Natural killer cell (primary cell): ENCODE measurements around the gene PSMB4. TPM values are rescaled to one million over a fixed set of nuclear protein-coding genes. Genes with fewer than 3 reads are reported as not detected.

ENCODE experiments used
- ATAC-seq, 3 donors: fragments of 150-1000 bp in 2 of 3; fragments of 200-7000 bp in 1 of 3; cut with Tn5 transposase; 1 replicate in 1 of 3; 2 replicates in 2 of 3; pipeline ENCODE4 v1.10.0; 2021; ENCODE audit warnings: mild to moderate bottlenecking in 2 of 3, moderate library complexity in 2 of 3
- DNase-seq, 2 donors: peaks; one replicate each; pipeline versions ENCODE4 v3.0.0 to v3.0.0-alpha.2; 2013 to 2021; ENCODE audit warnings: mixed read lengths in 1 of 2
- H3K27ac ChIP-seq: one replicate; pipeline ENCODE4 v1.5.1; 2013; ENCODE audit warnings: mild to moderate bottlenecking, low read length
- H3K27me3 ChIP-seq: one replicate; pipeline ENCODE4 v1.6.1; 2013; ENCODE audit warnings: low read length; ENCODE audit not compliant: control insufficient read depth, insufficient read depth
- H3K36me3 ChIP-seq: one replicate; pipeline ENCODE4 v1.6.1; 2013; ENCODE audit warnings: low read length; ENCODE audit not compliant: control insufficient read depth, insufficient read depth
- H3K4me1 ChIP-seq: one replicate; pipeline ENCODE4 v1.6.1; 2013; ENCODE audit warnings: low read length; ENCODE audit not compliant: control insufficient read depth, insufficient read depth
- H3K4me3 ChIP-seq: one replicate; pipeline ENCODE4 v1.5.1; 2013; ENCODE audit warnings: low read length
- H3K9me3 ChIP-seq: one replicate; pipeline ENCODE4 v1.6.1; 2013; ENCODE audit warnings: low read length; ENCODE audit not compliant: control insufficient read depth, insufficient read depth
- H3K27ac Mint-ChIP-seq, 2 donors: one replicate each; pipeline ENCODE4 v1.8.0; 2022; ENCODE audit warnings: mild to moderate bottlenecking in 2 of 2, mixed read lengths in 2 of 2, moderate library complexity in 1 of 2
- H3K27me3 Mint-ChIP-seq, 2 donors: one replicate each; pipeline ENCODE4 v1.8.0; 2022; ENCODE audit warnings: low read depth in 2 of 2, mixed read lengths in 2 of 2
- H3K36me3 Mint-ChIP-seq: one replicate; pipeline ENCODE4 v1.8.0; 2022; ENCODE audit warnings: mixed read lengths
- H3K4me1 Mint-ChIP-seq, 2 donors: one replicate each; pipeline ENCODE4 v1.8.0; 2022; ENCODE audit warnings: mixed read lengths in 2 of 2
- H3K4me3 Mint-ChIP-seq: one replicate; pipeline ENCODE4 v1.8.0; 2022; ENCODE audit warnings: mild to moderate bottlenecking, moderate library complexity, mixed read lengths
- H3K9me3 Mint-ChIP-seq, 2 donors: one replicate each; pipeline ENCODE4 v1.8.0; 2022; ENCODE audit warnings: mixed read lengths in 2 of 2
- WGBS: methylation state at CpG from one replicate; pipeline ENCODE4 v1.1.7; 2013; ENCODE audit warnings: missing lambda C conversion rate; ENCODE audit not compliant: insufficient coverage; 5-methylcytosine and 5-hydroxymethylcytosine counted together
- intact Hi-C: fragments of 100-400 bp; cut with micrococcal nuclease; formaldehyde crosslinking; loops from one replicate; pipeline ENCODE4 v1.14.2; 2022
- total RNA-seq, 4 donors: library from RNA; stranded (reverse); fragments of 120-200 nt in 1 of 4; gene quantifications; one replicate each; pipeline versions ENCODE4 v1.2.3 to v1.2.4, GENCODE V29; 2013 to 2022
- TF ChIP-seq, protein P1 (sequence below): fragments of 200-600 bp; IDR thresholded peaks from one replicate; pipeline ENCODE4 v1.8.0; 2022; ENCODE audit warnings: antibody characterized with exemption

The PSMB4 gene
- total RNA-seq, 3 donors from 2014 or later (not counting 1 experiment from before 2014, with no cell fraction given): 291 to 313 (median 297) TPM

DNA sequence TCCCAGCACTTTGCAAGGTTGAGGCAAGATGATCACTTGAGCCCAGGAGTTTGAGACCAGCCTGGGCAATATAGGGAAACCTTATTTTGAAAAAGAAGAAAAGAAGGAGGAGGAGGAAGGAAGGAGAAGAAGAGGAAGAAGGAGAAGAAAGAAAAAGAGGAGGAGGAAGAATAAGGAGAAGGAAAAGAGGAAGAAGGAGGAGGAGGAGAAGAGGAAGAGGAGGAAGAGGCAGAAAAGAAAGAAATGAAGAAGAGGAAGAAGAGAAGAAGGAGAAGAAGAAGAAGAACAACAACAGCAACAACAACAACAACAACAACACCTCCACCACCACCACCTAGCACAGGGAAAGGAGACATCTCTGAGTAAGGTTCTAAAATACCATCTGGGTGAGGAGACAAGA is 37.5 kb upstream of the PSMB4 start:
- H3K27ac ChIP-seq: no peak overlapping the region
- H3K27me3 ChIP-seq: no peaks in the 10 kb centered on the region
- H3K27me3 Mint-ChIP-seq: no peaks in the 10 kb centered on the region

DNA sequence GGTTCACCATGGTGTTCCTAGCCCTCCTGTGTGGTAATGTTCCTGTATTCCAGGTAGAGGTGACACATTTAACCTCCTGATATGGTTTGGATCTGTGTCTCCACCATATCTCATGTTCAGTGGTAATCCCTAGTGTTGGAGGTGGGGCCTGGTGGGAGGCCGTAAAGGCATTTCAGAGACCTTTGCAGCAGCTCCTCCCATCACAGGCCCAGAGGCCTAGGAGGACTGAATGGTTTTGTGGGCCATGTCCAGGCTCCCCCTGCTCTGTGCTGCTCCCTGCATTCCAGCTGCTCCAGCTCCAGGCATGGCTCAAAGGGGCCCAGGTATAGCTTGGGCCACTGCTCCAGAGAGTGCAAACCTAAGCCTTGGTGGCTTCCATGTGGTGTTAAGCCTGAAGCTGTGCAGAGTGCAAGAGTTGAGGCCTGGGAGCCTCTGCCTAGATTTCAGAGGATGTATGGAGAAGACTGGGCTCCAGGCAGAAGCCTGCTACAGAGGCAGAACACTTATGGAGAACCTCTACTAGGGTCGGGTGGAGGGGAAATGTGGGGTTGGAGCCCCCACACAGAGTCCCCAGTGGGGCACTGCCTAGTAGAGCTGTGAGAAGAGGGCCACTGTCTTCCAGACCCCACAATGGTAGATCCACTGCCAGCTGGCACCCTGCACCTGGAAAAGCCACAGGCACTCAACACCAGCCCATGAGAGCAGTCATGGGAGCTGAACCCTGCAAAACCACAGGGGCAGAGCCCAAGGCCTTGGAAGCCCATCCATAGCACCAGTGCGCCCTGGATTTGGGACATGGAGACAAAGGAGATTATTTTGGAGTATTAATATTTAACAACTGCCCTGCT is 36.8 kb upstream of the PSMB4 start:
- Histone ChIP-seq H3K4me3 (no peak overlapping the region), H3K27ac (no peak overlapping the region), H3K36me3 (no peaks in the 10 kb centered on the region), H3K4me1 (no peaks in the 10 kb centered on the region), H3K9me3 (peaks cover 6% of the 10 kb centered on the region), H3K27me3 (no peaks in the 10 kb centered on the region)
- ATAC-seq (no peak), DNase-seq (no peak)
- Mint-ChIP-seq H3K4me3 (no peak overlapping the region), H3K9me3 (peaks cover 0 to 4% of the 10 kb centered on the region in 2 donors), H3K36me3 (no peaks in the 10 kb centered on the region), H3K4me1 (no peaks in the 10 kb centered on the region), H3K27ac (no peak overlapping the region), H3K27me3 (no peaks in the 10 kb centered on the region)
- intact Hi-C loops: no loop called here
- TF ChIP-seq, protein P1, sequence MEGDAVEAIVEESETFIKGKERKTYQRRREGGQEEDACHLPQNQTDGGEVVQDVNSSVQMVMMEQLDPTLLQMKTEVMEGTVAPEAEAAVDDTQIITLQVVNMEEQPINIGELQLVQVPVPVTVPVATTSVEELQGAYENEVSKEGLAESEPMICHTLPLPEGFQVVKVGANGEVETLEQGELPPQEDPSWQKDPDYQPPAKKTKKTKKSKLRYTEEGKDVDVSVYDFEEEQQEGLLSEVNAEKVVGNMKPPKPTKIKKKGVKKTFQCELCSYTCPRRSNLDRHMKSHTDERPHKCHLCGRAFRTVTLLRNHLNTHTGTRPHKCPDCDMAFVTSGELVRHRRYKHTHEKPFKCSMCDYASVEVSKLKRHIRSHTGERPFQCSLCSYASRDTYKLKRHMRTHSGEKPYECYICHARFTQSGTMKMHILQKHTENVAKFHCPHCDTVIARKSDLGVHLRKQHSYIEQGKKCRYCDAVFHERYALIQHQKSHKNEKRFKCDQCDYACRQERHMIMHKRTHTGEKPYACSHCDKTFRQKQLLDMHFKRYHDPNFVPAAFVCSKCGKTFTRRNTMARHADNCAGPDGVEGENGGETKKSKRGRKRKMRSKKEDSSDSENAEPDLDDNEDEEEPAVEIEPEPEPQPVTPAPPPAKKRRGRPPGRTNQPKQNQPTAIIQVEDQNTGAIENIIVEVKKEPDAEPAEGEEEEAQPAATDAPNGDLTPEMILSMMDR: no peak
- WGBS: 92% methylated on average over 2 of the region's 3 CpGs

More for the DNA sequence above, 37.5 kb upstream of the PSMB4 start:
- no peak for ATAC-seq
- intact Hi-C loops: no loop called here
- H3K36me3 Mint-ChIP-seq: no peaks in the 10 kb centered on the region
- TF ChIP-seq, protein P1: no peak
- H3K36me3 ChIP-seq: no peaks in the 10 kb centered on the region
- H3K4me3 Mint-ChIP-seq: no peak overlapping the region
- H3K4me1 Mint-ChIP-seq: no peaks in the 10 kb centered on the region
- H3K9me3 Mint-ChIP-seq: peaks cover 0 to 4% of the 10 kb centered on the region in 2 donors
- H3K9me3 ChIP-seq: peaks cover 6% of the 10 kb centered on the region
- no peak overlapping the region for H3K4me3 ChIP-seq
- no peaks in the 10 kb centered on the region for H3K4me1 ChIP-seq
- no peak overlapping the region for H3K27ac Mint-ChIP-seq
- no peak for DNase-seq

DNA sequence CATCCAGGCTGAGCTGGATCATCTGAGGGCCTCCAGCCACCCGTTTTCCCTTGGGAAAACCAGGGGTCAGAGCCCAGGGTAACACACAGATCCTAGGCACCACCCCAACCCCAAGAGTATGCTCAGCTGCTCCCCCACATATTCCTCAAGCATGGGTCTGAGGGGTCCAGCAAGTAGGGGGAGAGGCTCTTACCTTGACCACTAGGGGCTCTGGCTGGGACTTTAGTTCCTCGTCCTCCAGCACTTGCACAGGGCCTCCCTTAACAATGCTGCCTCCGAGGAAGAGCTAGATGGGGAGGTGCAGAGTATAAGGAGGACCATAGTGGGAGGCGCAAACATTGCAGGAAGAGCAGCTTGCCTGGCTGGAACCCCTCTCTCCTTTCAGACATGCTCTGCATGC is 34.4 kb upstream of the PSMB4 start:
- no peak for DNase-seq
- Histone ChIP-seq H3K4me1 (peaks cover 4% of the 10 kb centered on the region), H3K36me3 (no peaks in the 10 kb centered on the region), H3K27me3 (no peaks in the 10 kb centered on the region), H3K4me3 (no peak overlapping the region), H3K9me3 (peaks cover 6% of the 10 kb centered on the region), H3K27ac (no peak overlapping the region)
- Mint-ChIP-seq H3K4me3 (no peak overlapping the region), H3K27me3 (no peaks in the 10 kb centered on the region), H3K9me3 (peaks cover 0 to 4% of the 10 kb centered on the region in 2 donors), H3K4me1 (no peaks in the 10 kb centered on the region), H3K36me3 (no peaks in the 10 kb centered on the region), H3K27ac (no peak overlapping the region)
- WGBS: 88% methylated on average over 4 of the region's 4 CpGs
- intact Hi-C loops: no loop called here
- TF ChIP-seq, protein P1: no peak
- no peak for ATAC-seq
